HepG2 (cell line): ENCODE data around the gene DRAXIN. TPM values are rescaled to one million over a fixed set of nuclear protein-coding genes. Genes with fewer than 3 reads are reported as not detected.

Source experiments
- ATF7 ChIP-seq, 2 experiments: fragments of 450-650 bp in 1 of 2; sonication (generic) in 1 of 2; formaldehyde crosslinking in 1 of 2; IDR thresholded peaks; 2 replicates each; pipeline versions ENCODE4 v1.4.0 to v1.6.1; 2016 to 2020; ENCODE audit warnings: antibody characterized with exemption in 1 of 2, mild to moderate bottlenecking in 1 of 2, missing genetic modification reagents in 1 of 2
- BCL3 ChIP-seq: sonication (generic); formaldehyde crosslinking; IDR thresholded peaks from 2 replicates; pipeline ENCODE4 v1.5.1; 2020; ENCODE audit warnings: mild to moderate bottlenecking, missing genetic modification reagents, moderate library complexity
- BRCA1 ChIP-seq: sonication (generic); formaldehyde crosslinking; IDR thresholded peaks from 2 replicates; pipeline ENCODE4 v1.4.0; 2020; ENCODE audit warnings: missing genetic modification reagents
- ERF ChIP-seq: IDR thresholded peaks from 2 replicates; pipeline ENCODE4 v1.6.1; 2018; ENCODE audit warnings: missing biosample characterization, missing genetic modification reagents
- FLYWCH1 ChIP-seq: sonication (generic); formaldehyde crosslinking; IDR thresholded peaks from 2 replicates; pipeline ENCODE4 v1.8.1; 2023; ENCODE audit warnings: mild to moderate bottlenecking, missing genetic modification reagents
- FOSL1 ChIP-seq: sonication (generic); formaldehyde crosslinking; IDR thresholded peaks from 2 replicates; pipeline ENCODE4 v1.9.0; 2021; ENCODE audit warnings: missing genetic modification reagents, borderline replicate concordance
- FOXO1 ChIP-seq: sonication (generic); formaldehyde crosslinking; IDR thresholded peaks from 2 replicates; pipeline ENCODE4 v1.4.0; 2020; ENCODE audit warnings: missing genetic modification reagents
- GLI4 ChIP-seq: sonication (generic); formaldehyde crosslinking; IDR thresholded peaks from 2 replicates; pipeline ENCODE4 v1.5.1; 2020; ENCODE audit warnings: missing genetic modification reagents, mild to moderate bottlenecking, moderate library complexity, borderline replicate concordance
- MED8 ChIP-seq: sonication (generic); formaldehyde crosslinking; IDR thresholded peaks from 2 replicates; pipeline ENCODE4 v1.8.1; 2023; ENCODE audit warnings: mild to moderate bottlenecking, missing genetic modification reagents; ENCODE audit not compliant: insufficient replicate concordance
- MXI1 ChIP-seq: IDR thresholded peaks from 3 replicates; pipeline ENCODE4 v1.6.1; 2012; ENCODE audit warnings: low read depth, low read length, inconsistent platforms, borderline replicate concordance
- NCOA5 ChIP-seq: sonication (generic); formaldehyde crosslinking; IDR thresholded peaks from 2 replicates; pipeline ENCODE4 v1.4.0; 2020; ENCODE audit warnings: missing genetic modification reagents
- NONO ChIP-seq, 2 experiments: fragments of 450-650 bp in 1 of 2; sonication (generic) in 1 of 2; formaldehyde crosslinking in 1 of 2; IDR thresholded peaks in 1 of 2; conservative IDR thresholded peaks in 1 of 2; 2 replicates each; pipeline versions ENCODE4 v1.6.1 to v1.8.0; 2017 to 2022; ENCODE audit warnings: mild to moderate bottlenecking in 1 of 2, missing genetic modification reagents in 1 of 2, moderate library complexity in 1 of 2
- RFX1 ChIP-seq: fragments of 450-650 bp; IDR thresholded peaks from 2 replicates; pipeline ENCODE4 v1.6.1; 2017
- SAFB2 ChIP-seq: sonication (generic); formaldehyde crosslinking; IDR thresholded peaks from 2 replicates; pipeline ENCODE4 v1.5.1; 2020; ENCODE audit warnings: missing genetic modification reagents, low read depth, mild to moderate bottlenecking, borderline replicate concordance
- SUZ12 ChIP-seq: fragments of 150-350 bp; IDR thresholded peaks from 2 replicates; pipeline ENCODE4 v1.6.1; 2014; ENCODE audit warnings: low read depth, low read length
- TAF15 ChIP-seq: fragments of 200-400 bp; formaldehyde crosslinking; IDR thresholded peaks from one replicate; pipeline ENCODE4 v1.6.1; 2018; ENCODE audit warnings: mild to moderate bottlenecking, low read depth, low read length; ENCODE audit not compliant: poor library complexity, severe bottlenecking
- TFAP4 ChIP-seq: sonication (generic); IDR thresholded peaks from 2 replicates; pipeline ENCODE4 v1.6.1; 2016; ENCODE audit warnings: low read depth, borderline replicate concordance
- ZBTB7A ChIP-seq: sonication (generic); formaldehyde crosslinking; IDR thresholded peaks from 2 replicates; pipeline ENCODE4 v1.8.0; 2022; ENCODE audit warnings: mild to moderate bottlenecking, missing genetic modification reagents
- ZC3H4 ChIP-seq: sonication (generic); formaldehyde crosslinking; IDR thresholded peaks from 2 replicates; pipeline ENCODE4 v1.4.0; 2020; ENCODE audit warnings: missing genetic modification reagents, borderline replicate concordance
- ZHX1 ChIP-seq: sonication (generic); formaldehyde crosslinking; IDR thresholded peaks from 2 replicates; pipeline ENCODE4 v1.8.1; 2022; ENCODE audit warnings: low read depth, mild to moderate bottlenecking, missing genetic modification reagents
- ZNF138 ChIP-seq: sonication (generic); formaldehyde crosslinking; IDR thresholded peaks from 2 replicates; pipeline ENCODE4 v1.5.0; 2020; ENCODE audit warnings: mild to moderate bottlenecking, low read depth, missing genetic modification reagents
- ZNF224 ChIP-seq: sonication (generic); formaldehyde crosslinking; IDR thresholded peaks from 2 replicates; pipeline ENCODE4 v1.5.0; 2020; ENCODE audit warnings: mild to moderate bottlenecking, missing genetic modification reagents
- ZNF543 ChIP-seq: sonication (generic); formaldehyde crosslinking; IDR thresholded peaks from 2 replicates; pipeline ENCODE4 v1.4.0; 2020; ENCODE audit warnings: mild to moderate bottlenecking, missing genetic modification reagents
- ZNF549 ChIP-seq: sonication (generic); formaldehyde crosslinking; IDR thresholded peaks from 2 replicates; pipeline ENCODE4 v1.5.0; 2020; ENCODE audit warnings: missing genetic modification reagents
- ZNF598 ChIP-seq: sonication (generic); formaldehyde crosslinking; IDR thresholded peaks from 2 replicates; pipeline ENCODE4 v1.5.1; 2020; ENCODE audit warnings: mild to moderate bottlenecking, missing genetic modification reagents, borderline replicate concordance
- polyA plus RNA-seq, 8 experiments: library from polyadenylated mRNA; depleted of rRNA in 3 of 8; stranded (reverse) in 7 of 8; unstranded in 1 of 8; fragments of >200 nt; fragmentation: Illumina TruSeq in 4 of 8; extraction: Trizol in 4 of 8; gene quantifications; 2 replicates each; pipeline versions ENCODE4 v1.2.1 to v1.2.3, GENCODE V29; 2011 to 2016; ENCODE audit warnings: low read depth in 4 of 8, missing spikeins in 1 of 8, mixed read lengths in 1 of 8; ENCODE audit not compliant: insufficient read depth in 1 of 8
- total RNA-seq, 5 experiments: library from RNA; depleted of rRNA; stranded (reverse); fragments of >200 nt; fragmentation: Illumina TruSeq; extraction: Trizol; gene quantifications; 2 replicates each; pipeline ENCODE4 v1.2.3, GENCODE V29; 2016; ENCODE audit warnings: low read depth in 1 of 5

Gene DRAXIN
- total and polyA plus RNA-seq, 2 of the 13 experiments (the other 11 are each of a cell fraction or from before 2014, with no cell fraction given) = 0.02 TPM; not detected in 1

- TF ChIP-seq ATF7 (IDR thresholded peaks at IDR 0.05) = no peak
- TF ChIP-seq ATF7 (CRISPR knock-in tag; IDR thresholded peaks at IDR 0.05) = 0 out of 2 replicates have a peak, but pooled peaks have one; percentile 32
- no peak for TF ChIP-seq NCOA5 (CRISPR knock-in tag)
- 0 out of 2 replicates have a peak, but pooled peaks have one; percentile 40 for TF ChIP-seq ZBTB7A (CRISPR knock-in tag)
- 0 out of 2 replicates have a peak, but pooled peaks have one; percentile 62 for TF ChIP-seq FLYWCH1
- TF ChIP-seq BRCA1 = no peak
- peak; percentile 6 for TF ChIP-seq MED8 (CRISPR knock-in tag)
- peak; percentile 3 for TF ChIP-seq TAF15
- TF ChIP-seq ZNF549 (CRISPR knock-in tag) = no peak
- TF ChIP-seq TFAP4 = peak; percentile 5; the same call in 1 of the 2 replicates
- no peak for TF ChIP-seq ZHX1 (CRISPR knock-in tag)
- 0 out of 2 replicates have a peak, but pooled peaks have one; percentile 22 for TF ChIP-seq ZNF138
- 0 out of 2 replicates have a peak, but pooled peaks have one; percentile 68 for TF ChIP-seq SAFB2 (CRISPR knock-in tag)
- TF ChIP-seq ERF (CRISPR knock-in tag) = peak; percentile 23; the same call in 1 of the 2 replicates
- TF ChIP-seq FOXO1 = peak; percentile 29; the same call in 1 of the 2 replicates
- no peak for TF ChIP-seq SUZ12
- no peak for TF ChIP-seq ZC3H4 (CRISPR knock-in tag)
- no peak for TF ChIP-seq NONO (IDR thresholded peaks at IDR 0.05)
- TF ChIP-seq NONO (CRISPR knock-in tag; conservative IDR thresholded peaks at IDR 0.05) = 0 out of 2 replicates have a peak, but pooled peaks have one; percentile 12
- TF ChIP-seq RFX1 = no peak
- no peak for TF ChIP-seq ZNF224 (CRISPR knock-in tag)
- peak; percentile 44; the same call in 1 of the 2 replicates for TF ChIP-seq ZNF543 (CRISPR knock-in tag)
- TF ChIP-seq GLI4 (CRISPR knock-in tag) = peak; percentile 68; the same call in 1 of the 2 replicates
- TF ChIP-seq BCL3 (CRISPR knock-in tag) = peak; percentile 40
- TF ChIP-seq ZNF598 (CRISPR knock-in tag) = 0 out of 2 replicates have a peak, but pooled peaks have one; percentile 5
- no peak for TF ChIP-seq FOSL1 (CRISPR knock-in tag)
- TF ChIP-seq MXI1 = no peak
These were observed 11.0 kb upstream of the DRAXIN start (continued) for GRCh38 chr1:11680270-11681070.
